ENCODE data around the gene ITPR1.

ITPR1 gene

DNA sequence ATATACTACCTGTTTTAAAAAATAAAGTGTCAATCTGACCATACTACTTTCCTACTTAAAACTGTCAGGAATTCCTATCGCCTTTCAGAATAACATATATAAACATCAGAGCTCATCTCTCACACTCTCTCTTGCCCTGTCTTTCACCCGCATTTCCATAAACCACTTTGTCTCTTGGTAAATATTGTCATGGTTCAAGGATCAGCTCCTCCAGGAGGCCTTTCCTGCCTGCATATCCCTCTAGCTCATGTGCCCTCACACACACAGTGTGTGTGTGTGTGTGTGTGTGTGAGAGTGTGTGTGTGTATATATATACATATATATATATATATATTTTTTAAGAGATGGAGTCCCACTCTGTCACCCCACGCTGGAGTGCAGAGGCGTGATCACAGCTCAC is 32.8 kb upstream of the ITPR1 start:
- Histone ChIP-seq H3K9ac (ENCODE audit: insufficient read length, low read depth) (no peak overlapping the region), H3K4me1 (ENCODE audit: insufficient read depth, insufficient read length) (no peaks in the 10 kb centered on the region), H3K4me3 (ENCODE audit: insufficient read length, low read depth) (no peak overlapping the region), H3K27me3 (ENCODE audit: insufficient read depth, insufficient read length) (no peaks in the 10 kb centered on the region), H3K9me3 (ENCODE audit: insufficient read depth, low read length) (no peaks in the 10 kb centered on the region), H3K36me3 (ENCODE audit: insufficient read depth, insufficient read length, low read length) (no peaks in the 10 kb centered on the region)
- no peak for DNase-seq (ENCODE audit: low read depth, low spot score)
- TF ChIP-seq YY1 (IDR thresholded peaks at IDR 0.05; ENCODE audit: insufficient read depth, insufficient read length) (no peak), ZNF274 (IDR thresholded peaks at IDR 0.05; ENCODE audit: low read depth, low read length) (no peak), SUZ12 (IDR thresholded peaks at IDR 0.05; ENCODE audit: extremely low read depth, insufficient read depth, insufficient read length) (no peak)

DNA sequence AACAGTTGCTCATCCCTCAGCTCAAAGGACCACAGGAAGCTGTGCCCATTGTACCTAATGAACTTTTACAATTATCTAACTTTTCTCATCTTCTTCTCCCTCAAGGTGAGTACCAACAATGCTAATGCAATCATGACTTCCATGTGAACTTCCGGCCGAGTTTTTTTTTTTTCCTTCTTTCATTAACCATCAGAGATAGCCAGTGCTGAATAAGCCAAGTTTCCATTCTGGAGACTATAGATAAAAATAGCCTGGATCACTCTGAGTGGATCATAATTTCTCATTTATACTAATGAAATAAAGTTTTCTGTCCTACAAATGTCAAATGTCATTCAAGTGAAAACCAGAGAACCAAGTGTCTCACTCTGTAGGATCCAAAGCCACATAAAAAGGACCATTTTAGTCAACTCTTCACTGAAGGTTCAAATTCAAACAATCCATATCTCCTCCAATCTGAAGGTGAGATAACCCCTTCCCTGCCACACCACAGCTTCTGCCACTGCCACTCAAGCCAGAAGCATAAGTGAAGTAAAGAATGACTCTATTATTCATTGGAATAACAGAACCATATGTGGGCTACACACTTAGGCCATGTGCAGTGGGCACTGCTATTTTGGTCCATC is 31.6 kb upstream of the ITPR1 start:
- no peak for TF ChIP-seq ZNF274 (IDR thresholded peaks at IDR 0.05; ENCODE audit: low read depth, low read length)
- no peak for TF ChIP-seq YY1 (IDR thresholded peaks at IDR 0.05; ENCODE audit: insufficient read depth, insufficient read length)
- TF ChIP-seq SUZ12 (IDR thresholded peaks at IDR 0.05; ENCODE audit: extremely low read depth, insufficient read depth, insufficient read length), result no peak
- Histone ChIP-seq H3K27me3 (ENCODE audit: insufficient read depth, insufficient read length) (no peaks in the 10 kb centered on the region), H3K9ac (ENCODE audit: insufficient read length, low read depth) (no peak overlapping the region), H3K4me3 (ENCODE audit: insufficient read length, low read depth) (no peak overlapping the region), H3K36me3 (ENCODE audit: insufficient read depth, insufficient read length, low read length) (no peaks in the 10 kb centered on the region), H3K4me1 (ENCODE audit: insufficient read depth, insufficient read length) (no peaks in the 10 kb centered on the region), H3K9me3 (ENCODE audit: insufficient read depth, low read length) (no peaks in the 10 kb centered on the region)
- DNase-seq (ENCODE audit: low read depth, low spot score), result no peak

DNA sequence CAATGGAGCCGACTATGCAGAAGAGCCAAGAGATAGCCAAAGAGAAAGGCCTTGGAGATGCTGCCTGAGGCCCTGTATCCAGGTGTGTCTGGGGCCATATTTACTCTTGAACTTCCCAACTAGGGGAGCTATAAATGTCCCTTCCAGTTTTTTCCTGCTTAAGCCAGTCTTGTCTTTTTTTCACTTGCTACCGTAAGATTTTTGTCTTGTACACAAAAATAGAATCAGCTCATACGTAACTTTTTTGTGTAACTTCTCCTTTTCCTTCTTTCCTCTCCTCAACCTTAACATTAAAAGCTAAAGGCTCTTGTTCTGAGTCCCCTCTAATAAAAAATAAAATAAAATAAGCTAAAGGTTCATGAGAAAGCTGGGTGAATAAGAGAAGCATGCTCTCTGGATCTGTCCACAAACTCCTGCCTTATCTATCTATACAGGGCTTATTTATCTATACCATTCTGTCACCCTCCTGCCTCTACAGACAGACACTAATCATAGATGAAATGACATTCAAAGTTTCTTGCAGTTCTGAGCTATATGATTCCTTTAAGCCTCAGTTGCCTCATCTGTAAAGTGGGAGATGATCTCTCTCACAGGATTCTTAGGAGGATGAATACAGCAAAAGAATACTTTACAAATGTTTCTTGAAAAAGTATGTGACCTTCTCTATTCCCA is 30.6 kb upstream of the ITPR1 start:
- Histone ChIP-seq H3K9me3 (ENCODE audit: insufficient read depth, low read length) (no peaks in the 10 kb centered on the region), H3K36me3 (ENCODE audit: insufficient read depth, insufficient read length, low read length) (no peaks in the 10 kb centered on the region), H3K4me3 (ENCODE audit: insufficient read length, low read depth) (no peak overlapping the region), H3K4me1 (ENCODE audit: insufficient read depth, insufficient read length) (no peaks in the 10 kb centered on the region), H3K9ac (ENCODE audit: insufficient read length, low read depth) (no peak overlapping the region), H3K27me3 (ENCODE audit: insufficient read depth, insufficient read length) (no peaks in the 10 kb centered on the region)
- DNase-seq (ENCODE audit: low read depth, low spot score), result no peak
- no peak for TF ChIP-seq ZNF274 (IDR thresholded peaks at IDR 0.05; ENCODE audit: low read depth, low read length)
- TF ChIP-seq YY1 (IDR thresholded peaks at IDR 0.05; ENCODE audit: insufficient read depth, insufficient read length), result no peak
- TF ChIP-seq SUZ12 (IDR thresholded peaks at IDR 0.05; ENCODE audit: extremely low read depth, insufficient read depth, insufficient read length), result no peak

DNA sequence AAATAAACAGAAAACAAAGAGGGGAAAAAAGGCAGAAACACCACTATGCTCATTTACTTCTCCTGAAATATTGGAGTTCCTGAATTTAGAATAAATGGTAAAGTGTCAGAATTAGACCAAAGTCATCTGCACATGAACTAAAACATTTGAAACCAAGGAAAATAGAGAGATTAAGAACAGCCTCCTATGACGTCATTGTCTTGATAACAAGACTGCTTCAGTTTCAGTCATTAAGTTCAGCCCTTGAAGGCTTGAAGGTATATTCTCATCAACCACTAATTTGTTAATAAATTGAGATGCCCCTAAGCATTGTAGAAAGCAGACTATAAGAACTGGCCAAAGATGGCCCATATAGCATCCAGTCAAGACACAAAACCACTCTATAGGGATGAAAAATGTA is 28.6 kb upstream of the ITPR1 start:
- no peak for TF ChIP-seq SUZ12 (IDR thresholded peaks at IDR 0.05; ENCODE audit: extremely low read depth, insufficient read depth, insufficient read length)
- TF ChIP-seq ZNF274 (IDR thresholded peaks at IDR 0.05; ENCODE audit: low read depth, low read length), result no peak
- no peak for TF ChIP-seq YY1 (IDR thresholded peaks at IDR 0.05; ENCODE audit: insufficient read depth, insufficient read length)

DNA sequence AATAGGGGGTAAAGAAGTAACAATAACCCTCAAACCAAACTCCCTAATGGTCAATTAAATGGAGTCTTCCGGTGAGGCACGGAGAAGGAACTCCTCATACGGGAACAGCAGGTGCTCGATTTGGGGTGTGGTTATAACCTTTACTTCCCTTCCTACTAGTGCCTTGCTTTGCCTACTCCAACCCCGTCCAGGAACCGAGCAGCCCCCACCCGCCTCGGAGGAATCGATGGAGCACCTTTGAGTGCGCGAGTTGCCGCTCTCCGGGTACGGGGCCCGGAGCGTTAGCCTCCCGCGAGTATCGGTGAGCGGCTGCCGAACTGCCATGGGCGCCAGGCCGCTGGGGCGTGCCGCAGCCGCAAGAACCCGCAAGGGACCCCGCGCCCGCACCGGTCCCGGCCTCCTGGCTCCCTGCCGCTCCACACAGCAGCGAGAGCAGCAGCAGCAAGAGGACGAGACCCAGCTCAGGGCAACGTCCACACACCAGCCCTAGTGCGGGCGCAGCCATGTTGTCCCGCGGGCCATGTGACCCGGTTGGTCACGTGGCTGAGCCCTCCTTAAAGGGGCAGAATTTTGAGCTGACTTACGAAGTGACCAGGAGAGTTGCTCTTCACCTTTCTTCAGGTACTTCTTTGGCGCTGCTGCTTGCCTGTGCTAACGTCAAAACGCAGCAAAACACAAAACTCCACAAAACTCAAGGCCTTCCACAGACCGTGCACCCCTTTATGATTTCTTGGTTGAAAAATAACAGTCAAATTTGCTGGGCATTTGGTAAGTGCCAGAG is 26.2 kb upstream of the ITPR1 start, which contains the start of gene SUMF1:
TSS of gene SUMF1 (minus strand) at position 529 of the 781 bp plus-strand sequence. CDS start at position 505, 24 bp downstream.
- Histone ChIP-seq H3K36me3 (ENCODE audit: insufficient read depth, insufficient read length, low read length) (no peaks in the 10 kb centered on the region), H3K9me3 (ENCODE audit: insufficient read depth, low read length) (no peaks in the 10 kb centered on the region), H3K4me3 (ENCODE audit: insufficient read length, low read depth) (peak within 1 kb of the TSS; percentile 84), H3K9ac (ENCODE audit: insufficient read length, low read depth) (peak within 1 kb of the TSS; percentile 86), H3K4me1 (ENCODE audit: insufficient read depth, insufficient read length) (no peaks in the 10 kb centered on the region), H3K27me3 (ENCODE audit: insufficient read depth, insufficient read length) (no peaks in the 10 kb centered on the region)
- DNase-seq (ENCODE audit: low read depth, low spot score), result peak; percentile 70
- TF ChIP-seq SUZ12 (IDR thresholded peaks at IDR 0.05; ENCODE audit: extremely low read depth, insufficient read depth, insufficient read length) (no peak), ZNF274 (IDR thresholded peaks at IDR 0.05; ENCODE audit: low read depth, low read length) (no peak), YY1 (IDR thresholded peaks at IDR 0.05; ENCODE audit: insufficient read depth, insufficient read length) (peak; percentile 98)

More for the DNA sequence above, 28.6 kb upstream of the ITPR1 start:
- DNase-seq (ENCODE audit: low read depth, low spot score), result no peak
- Histone ChIP-seq H3K27me3 (ENCODE audit: insufficient read depth, insufficient read length) (no peaks in the 10 kb centered on the region), H3K9ac (ENCODE audit: insufficient read length, low read depth) (no peak overlapping the region), H3K36me3 (ENCODE audit: insufficient read depth, insufficient read length, low read length) (no peaks in the 10 kb centered on the region), H3K4me3 (ENCODE audit: insufficient read length, low read depth) (no peak overlapping the region), H3K4me1 (ENCODE audit: insufficient read depth, insufficient read length) (no peaks in the 10 kb centered on the region), H3K9me3 (ENCODE audit: insufficient read depth, low read length) (no peaks in the 10 kb centered on the region)

DNA sequence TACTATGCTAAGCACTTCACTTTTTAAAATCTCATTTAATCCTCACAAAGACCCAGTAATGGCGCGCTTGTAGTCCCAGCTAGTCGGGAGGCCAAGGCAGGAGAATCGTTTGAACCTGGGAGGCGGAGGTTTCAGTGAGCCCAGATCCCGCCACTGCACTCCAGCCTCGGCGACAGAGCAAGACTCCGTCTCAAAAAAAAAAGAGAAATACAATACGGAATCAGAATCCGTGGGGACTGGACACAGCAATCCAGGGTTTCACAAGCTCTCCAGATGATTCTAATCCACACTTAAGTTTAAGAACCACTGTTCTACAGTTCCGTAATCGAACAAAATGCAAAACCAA is 25.7 kb upstream of the ITPR1 start:
- Histone ChIP-seq H3K27me3 (ENCODE audit: insufficient read depth, insufficient read length) (no peaks in the 10 kb centered on the region), H3K36me3 (ENCODE audit: insufficient read depth, insufficient read length, low read length) (no peaks in the 10 kb centered on the region), H3K9me3 (ENCODE audit: insufficient read depth, low read length) (no peaks in the 10 kb centered on the region), H3K4me3 (ENCODE audit: insufficient read length, low read depth) (peak overlapping the region; percentile 84), H3K9ac (ENCODE audit: insufficient read length, low read depth) (peak overlapping the region; percentile 86), H3K4me1 (ENCODE audit: insufficient read depth, insufficient read length) (no peaks in the 10 kb centered on the region)
- no peak for TF ChIP-seq YY1 (IDR thresholded peaks at IDR 0.05; ENCODE audit: insufficient read depth, insufficient read length)
- TF ChIP-seq ZNF274 (IDR thresholded peaks at IDR 0.05; ENCODE audit: low read depth, low read length), result no peak
- no peak for TF ChIP-seq SUZ12 (IDR thresholded peaks at IDR 0.05; ENCODE audit: extremely low read depth, insufficient read depth, insufficient read length)
- DNase-seq (ENCODE audit: low read depth, low spot score), result no peak

DNA sequence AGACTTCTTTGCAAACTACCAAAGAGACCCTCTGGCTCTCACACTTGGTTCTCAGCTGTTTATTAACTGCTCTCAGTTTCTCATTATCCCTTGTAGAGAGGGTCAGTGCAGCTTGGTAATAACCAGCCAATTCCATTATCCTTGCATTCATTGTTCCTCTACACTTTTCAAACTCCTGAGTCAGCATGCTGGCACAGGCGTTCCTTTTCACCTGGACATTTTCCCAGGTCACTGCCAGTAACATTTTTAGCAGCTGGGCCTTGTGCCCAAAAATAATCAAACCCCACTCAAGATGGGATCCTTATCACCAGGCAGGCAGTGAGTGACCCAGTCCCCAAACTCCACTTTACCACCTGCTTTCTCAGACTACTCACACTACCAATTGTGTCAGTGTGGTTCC is 21.2 kb upstream of the ITPR1 start:
- Histone ChIP-seq H3K36me3 (ENCODE audit: insufficient read depth, insufficient read length, low read length) (no peaks in the 10 kb centered on the region), H3K9ac (ENCODE audit: insufficient read length, low read depth) (no peak overlapping the region), H3K9me3 (ENCODE audit: insufficient read depth, low read length) (no peaks in the 10 kb centered on the region), H3K27me3 (ENCODE audit: insufficient read depth, insufficient read length) (no peaks in the 10 kb centered on the region), H3K4me3 (ENCODE audit: insufficient read length, low read depth) (no peak overlapping the region), H3K4me1 (ENCODE audit: insufficient read depth, insufficient read length) (peaks cover 2% of the 10 kb centered on the region)
- TF ChIP-seq YY1 (IDR thresholded peaks at IDR 0.05; ENCODE audit: insufficient read depth, insufficient read length), result no peak
- no peak for TF ChIP-seq SUZ12 (IDR thresholded peaks at IDR 0.05; ENCODE audit: extremely low read depth, insufficient read depth, insufficient read length)
- no peak for TF ChIP-seq ZNF274 (IDR thresholded peaks at IDR 0.05; ENCODE audit: low read depth, low read length)
- DNase-seq (ENCODE audit: low read depth, low spot score), result no peak
